Measurements from ENCODE around the gene NIPAL4. TPM values are rescaled to one million over a fixed set of nuclear protein-coding genes. Genes with fewer than 3 reads are reported as not detected.

NIPAL4 gene
- total RNA-seq, 5 donors from 2014 or later (not counting 1 experiment from before 2014, with no cell fraction given): 0.06 to 0.49 (median 0.08) TPM; not detected in 1

GRCh38 chr5:157458835-157459234 is 1.2 kb upstream of the NIPAL4 start:
- H3K9me3 ChIP-seq: no peaks in the 10 kb centered on the region
- peaks cover 4 to 33% of the 10 kb centered on the region in 2 experiments for H3K27me3 ChIP-seq (replicated peaks in 1 of 2; ENCODE audit: control insufficient read depth in 2 of 2, extremely low read depth in 1 of 2, insufficient read depth in 2 of 2, low read length in 1 of 2)
- Mint-ChIP-seq H3K27me3 (peaks cover 19 to 30% of the 10 kb centered on the region in 2 donors), H3K9me3 (no peaks in the 10 kb centered on the region), H3K36me3 (no peaks in the 10 kb centered on the region), H3K4me1 (peaks cover 0 to 21% (median 13%) of the 10 kb centered on the region in 3 donors), H3K4me3 (peak overlapping the region in 1 of 3 donors; percentile 69), H3K27ac (no peak overlapping the region)
- ChIA-PET POLR2A (no interaction called here), CTCF (no interaction called here)
- ATAC-seq (replicated peaks in 1 of 4) (no peak), DNase-seq (no peak)
- no peaks in the 10 kb centered on the region for H3K36me3 ChIP-seq (ENCODE audit: control insufficient read depth in 2 of 2, extremely low read depth in 1 of 2, insufficient read depth in 1 of 2, low read length in 1 of 2)
- peaks cover 0 to 12% of the 10 kb centered on the region in 2 experiments for H3K4me1 ChIP-seq (ENCODE audit: control insufficient read depth in 1 of 2, extremely low read depth in 1 of 2, insufficient read depth in 2 of 2, low read length in 2 of 2)
- 95% methylated on average over 5 of the region's 5 CpGs for WGBS (ENCODE audit: insufficient coverage)
- H3K4me3 ChIP-seq (ENCODE audit: control insufficient read depth in 1 of 2, extremely low read depth in 1 of 2, low read length in 1 of 2): no peak overlapping the region
- no peak overlapping the region for H3K27ac ChIP-seq (ENCODE audit: low read length)

DNA sequence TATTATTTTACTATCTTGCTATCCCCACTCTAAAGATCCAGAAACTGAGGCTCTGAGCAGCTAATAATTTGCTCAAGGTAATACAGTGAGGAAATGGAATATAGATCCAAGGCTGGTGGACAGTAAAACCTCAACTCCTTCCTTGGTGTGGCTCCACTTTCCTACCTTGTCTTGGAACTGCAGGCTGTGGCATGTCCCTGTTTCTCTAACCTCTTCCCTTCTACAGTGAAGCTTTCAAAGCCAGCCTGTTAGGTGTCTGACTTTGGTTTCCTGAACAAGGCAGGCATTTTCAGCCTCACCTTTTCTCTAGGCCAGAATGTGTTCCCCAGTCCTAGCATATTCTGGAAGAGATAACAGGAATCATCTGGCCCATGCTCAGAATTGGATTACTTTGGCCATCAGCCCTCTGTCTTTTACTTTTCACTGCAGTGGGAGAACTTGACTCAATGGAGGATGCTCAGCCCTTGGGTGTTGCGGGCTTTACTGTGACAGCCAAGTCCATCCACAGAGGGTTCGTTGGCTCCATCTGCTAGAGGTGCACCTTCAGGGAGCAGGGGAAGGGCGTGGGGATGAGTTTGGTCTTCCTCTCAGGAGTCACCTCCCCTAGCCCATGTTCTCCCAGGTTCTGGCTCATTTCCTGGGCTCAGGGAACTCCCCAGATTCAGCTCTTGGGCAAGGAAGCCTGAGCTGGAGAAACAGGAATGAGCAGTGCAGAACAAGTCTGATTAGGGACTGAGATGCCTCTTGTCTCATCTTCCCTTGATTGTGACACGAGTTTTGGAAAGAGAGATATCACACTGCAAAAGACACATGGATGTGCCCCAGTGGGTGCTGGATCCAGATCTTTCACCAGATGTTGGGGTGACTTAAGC is 1.1 kb downstream of the NIPAL4 start:
- WGBS (ENCODE audit: insufficient coverage): 91% methylated on average over 1 of the region's 4 CpGs
- no peak for ATAC-seq (replicated peaks in 1 of 4)
- Mint-ChIP-seq H3K4me3 (peak overlapping the region; percentile 61 to 67 (median 67)), H3K4me1 (peaks cover 6 to 31% (median 18%) of the 10 kb centered on the region in 3 donors), H3K27ac (no peak overlapping the region), H3K9me3 (no peaks in the 10 kb centered on the region), H3K36me3 (no peaks in the 10 kb centered on the region), H3K27me3 (peaks cover 19 to 34% of the 10 kb centered on the region in 2 donors)
- ChIA-PET POLR2A (no interaction called here), CTCF (no interaction called here)
- peaks cover 4 to 30% of the 10 kb centered on the region in 2 experiments for H3K27me3 ChIP-seq (replicated peaks in 1 of 2; ENCODE audit: control insufficient read depth in 2 of 2, extremely low read depth in 1 of 2, insufficient read depth in 2 of 2, low read length in 1 of 2)
- H3K4me1 ChIP-seq (ENCODE audit: control insufficient read depth in 1 of 2, extremely low read depth in 1 of 2, insufficient read depth in 2 of 2, low read length in 2 of 2): peaks cover 0 to 16% of the 10 kb centered on the region in 2 experiments
- H3K27ac ChIP-seq (ENCODE audit: low read length): no peak overlapping the region
- no peak overlapping the region for H3K4me3 ChIP-seq (ENCODE audit: control insufficient read depth in 1 of 2, extremely low read depth in 1 of 2, low read length in 1 of 2)
- no peaks in the 10 kb centered on the region for H3K36me3 ChIP-seq (ENCODE audit: control insufficient read depth in 2 of 2, extremely low read depth in 1 of 2, insufficient read depth in 1 of 2, low read length in 1 of 2)
- H3K9me3 ChIP-seq: no peaks in the 10 kb centered on the region
- DNase-seq: no peak

GRCh38 chr5:157463081-157463480 is 3.1 kb downstream of the NIPAL4 start:
- Mint-ChIP-seq H3K4me1 (peaks cover 6 to 30% (median 18%) of the 10 kb centered on the region in 3 donors), H3K27ac (no peak overlapping the region), H3K36me3 (peaks cover 4% of the 10 kb centered on the region), H3K9me3 (no peaks in the 10 kb centered on the region), H3K27me3 (peaks cover 19 to 38% of the 10 kb centered on the region in 2 donors), H3K4me3 (no peak overlapping the region)
- Histone ChIP-seq H3K27ac (ENCODE audit: low read length) (no peak overlapping the region), H3K27me3 (replicated peaks in 1 of 2; ENCODE audit: control insufficient read depth in 2 of 2, extremely low read depth in 1 of 2, insufficient read depth in 2 of 2, low read length in 1 of 2) (peaks cover 4 to 30% of the 10 kb centered on the region in 2 experiments), H3K4me1 (ENCODE audit: control insufficient read depth in 1 of 2, extremely low read depth in 1 of 2, insufficient read depth in 2 of 2, low read length in 2 of 2) (peaks cover 0 to 16% of the 10 kb centered on the region in 2 experiments), H3K36me3 (ENCODE audit: control insufficient read depth in 2 of 2, extremely low read depth in 1 of 2, insufficient read depth in 1 of 2, low read length in 1 of 2) (no peaks in the 10 kb centered on the region), H3K9me3 (no peaks in the 10 kb centered on the region), H3K4me3 (ENCODE audit: control insufficient read depth in 1 of 2, extremely low read depth in 1 of 2, low read length in 1 of 2) (no peak overlapping the region)
- ChIA-PET POLR2A (interaction anchor here in 1 of 2 donors (0.6 kb wide), 1 partner anchor 61 kb away, joined by 3 read pairs; no protein-coding TSS in a partner anchor), CTCF (interaction anchor here in 1 of 2 donors (0.7 kb wide), 1 partner anchor 14 kb away, joined by 3 read pairs; no protein-coding TSS in a partner anchor)
- DNase-seq (no peak), ATAC-seq (replicated peaks in 1 of 4) (no peak)
- WGBS (ENCODE audit: insufficient coverage): 96% methylated on average over 8 of the region's 8 CpGs

- H3K9me3 ChIP-seq: no peaks in the 10 kb centered on the region
- Mint-ChIP-seq H3K36me3 (peaks cover 4% of the 10 kb centered on the region), H3K27me3 (peaks cover 19 to 38% of the 10 kb centered on the region in 2 donors), H3K27ac (no peak overlapping the region), H3K9me3 (no peaks in the 10 kb centered on the region), H3K4me1 (peaks cover 6 to 27% (median 18%) of the 10 kb centered on the region in 3 donors), H3K4me3 (no peak overlapping the region)
- 41% methylated on average over 6 of the region's 9 CpGs for WGBS (ENCODE audit: insufficient coverage)
- peaks cover 0 to 16% of the 10 kb centered on the region in 2 experiments for H3K4me1 ChIP-seq (ENCODE audit: control insufficient read depth in 1 of 2, extremely low read depth in 1 of 2, insufficient read depth in 2 of 2, low read length in 2 of 2)
- ChIA-PET POLR2A (no interaction called here), CTCF (interaction anchor here in 1 of 2 donors (0.7 kb wide), 1 partner anchor 15 kb away, joined by 3 read pairs; no protein-coding TSS in a partner anchor)
- H3K4me3 ChIP-seq (ENCODE audit: control insufficient read depth in 1 of 2, extremely low read depth in 1 of 2, low read length in 1 of 2): no peak overlapping the region
- DNase-seq: no peak
- H3K27ac ChIP-seq (ENCODE audit: low read length): no peak overlapping the region
- H3K27me3 ChIP-seq (replicated peaks in 1 of 2; ENCODE audit: control insufficient read depth in 2 of 2, extremely low read depth in 1 of 2, insufficient read depth in 2 of 2, low read length in 1 of 2): peaks cover 4 to 30% of the 10 kb centered on the region in 2 experiments
- no peaks in the 10 kb centered on the region for H3K36me3 ChIP-seq (ENCODE audit: control insufficient read depth in 2 of 2, extremely low read depth in 1 of 2, insufficient read depth in 1 of 2, low read length in 1 of 2)
- ATAC-seq (replicated peaks in 1 of 4): no peak
Observed at GRCh38 chr5:157463621-157464518, 3.9 kb downstream of the NIPAL4 start.

GRCh38 chr5:157464519-157465171 is 4.6 kb downstream of the NIPAL4 start:
- ChIA-PET POLR2A (no interaction called here), CTCF (no interaction called here)
- Mint-ChIP-seq H3K36me3 (peaks cover 4% of the 10 kb centered on the region), H3K4me1 (peaks cover 6 to 22% (median 16%) of the 10 kb centered on the region in 3 donors), H3K27me3 (peaks cover 17 to 35% of the 10 kb centered on the region in 2 donors), H3K4me3 (no peak overlapping the region), H3K27ac (no peak overlapping the region), H3K9me3 (no peaks in the 10 kb centered on the region)
- H3K27ac ChIP-seq (ENCODE audit: low read length): no peak overlapping the region
- no peaks in the 10 kb centered on the region for H3K36me3 ChIP-seq (ENCODE audit: control insufficient read depth in 2 of 2, extremely low read depth in 1 of 2, insufficient read depth in 1 of 2, low read length in 1 of 2)
- DNase-seq (peak in 6 of 35 experiments; percentile 8 to 27 (median 18)), ATAC-seq (replicated peaks in 1 of 4) (peak in 2 of 4 experiments; percentile 62 to 71)
- WGBS (ENCODE audit: insufficient coverage): 3% methylated on average over 3 of the region's 4 CpGs
- H3K4me1 ChIP-seq (ENCODE audit: control insufficient read depth in 1 of 2, extremely low read depth in 1 of 2, insufficient read depth in 2 of 2, low read length in 2 of 2): peaks cover 0 to 14% of the 10 kb centered on the region in 2 experiments
- no peak overlapping the region for H3K4me3 ChIP-seq (ENCODE audit: control insufficient read depth in 1 of 2, extremely low read depth in 1 of 2, low read length in 1 of 2)
- H3K9me3 ChIP-seq: no peaks in the 10 kb centered on the region
- H3K27me3 ChIP-seq (replicated peaks in 1 of 2; ENCODE audit: control insufficient read depth in 2 of 2, extremely low read depth in 1 of 2, insufficient read depth in 2 of 2, low read length in 1 of 2): peaks cover 4 to 27% of the 10 kb centered on the region in 2 experiments
